BJ (cell line): ENCODE data around the gene PIGR. TPM values are rescaled to one million over a fixed set of nuclear protein-coding genes. Genes with fewer than 3 reads are reported as not detected.

ENCODE experiments used
- CTCF ChIA-PET: fragments of 350-600 bp; formaldehyde crosslinking; extraction: SDS; loops from one replicate; lab custom pipeline; 2021; ENCODE audit warnings: antibody characterized with exemption, inconsistent platforms; lab: Yijun Ruan, JAX
- POLR2A ChIA-PET: fragments of 300-600 bp; sonication (Branson Sonifier 250); formaldehyde crosslinking; extraction: SDS; loops from one replicate; lab custom pipeline; 2021; ENCODE audit warnings: antibody characterized with exemption; lab: Charles Lee
- DNase-seq: peaks from one replicate; pipeline ENCODE4 v3.0.0-alpha.2; 2011; ENCODE audit warnings: low read depth
- H3K27me3 ChIP-seq: 2 replicates; pipeline ENCODE4 v1.6.0; 2011; ENCODE audit warnings: low read length; ENCODE audit not compliant: control insufficient read depth, insufficient read depth
- H3K36me3 ChIP-seq: 2 replicates; pipeline ENCODE4 v1.5.1; 2011; ENCODE audit warnings: low read length; ENCODE audit not compliant: control insufficient read depth, insufficient read depth
- H3K4me3 ChIP-seq: 2 replicates; pipeline ENCODE4 v1.5.1; 2011; ENCODE audit warnings: low read depth, mild to moderate bottlenecking, control low read depth, low read length
- polyA plus RNA-seq: library from polyadenylated mRNA; depleted of rRNA; stranded (reverse); fragments of >200 nt; gene quantifications from 2 replicates; pipeline ENCODE4 v1.2.3, GENCODE V29; 2011
- TF ChIP-seq, protein P1 (sequence below): IDR thresholded peaks from 2 replicates; pipeline ENCODE4 v1.5.1; 2011; ENCODE audit warnings: low read depth, mild to moderate bottlenecking, control low read depth, inconsistent platforms, low read length, moderate library complexity; ENCODE audit not compliant: insufficient read depth

The PIGR gene
- polyA plus RNA-seq, 1 experiment = not detected

- Histone ChIP-seq H3K27me3 (peaks cover 9% of the 10 kb centered on the region), H3K4me3 (no peak overlapping the region), H3K36me3 (no peaks in the 10 kb centered on the region)
- ChIA-PET POLR2A (no interaction called here), CTCF (interaction anchor here (8.0 kb wide), 1 partner anchor 13 kb away, joined by 70 read pairs; no protein-coding TSS in a partner anchor)
- TF ChIP-seq, protein P1, sequence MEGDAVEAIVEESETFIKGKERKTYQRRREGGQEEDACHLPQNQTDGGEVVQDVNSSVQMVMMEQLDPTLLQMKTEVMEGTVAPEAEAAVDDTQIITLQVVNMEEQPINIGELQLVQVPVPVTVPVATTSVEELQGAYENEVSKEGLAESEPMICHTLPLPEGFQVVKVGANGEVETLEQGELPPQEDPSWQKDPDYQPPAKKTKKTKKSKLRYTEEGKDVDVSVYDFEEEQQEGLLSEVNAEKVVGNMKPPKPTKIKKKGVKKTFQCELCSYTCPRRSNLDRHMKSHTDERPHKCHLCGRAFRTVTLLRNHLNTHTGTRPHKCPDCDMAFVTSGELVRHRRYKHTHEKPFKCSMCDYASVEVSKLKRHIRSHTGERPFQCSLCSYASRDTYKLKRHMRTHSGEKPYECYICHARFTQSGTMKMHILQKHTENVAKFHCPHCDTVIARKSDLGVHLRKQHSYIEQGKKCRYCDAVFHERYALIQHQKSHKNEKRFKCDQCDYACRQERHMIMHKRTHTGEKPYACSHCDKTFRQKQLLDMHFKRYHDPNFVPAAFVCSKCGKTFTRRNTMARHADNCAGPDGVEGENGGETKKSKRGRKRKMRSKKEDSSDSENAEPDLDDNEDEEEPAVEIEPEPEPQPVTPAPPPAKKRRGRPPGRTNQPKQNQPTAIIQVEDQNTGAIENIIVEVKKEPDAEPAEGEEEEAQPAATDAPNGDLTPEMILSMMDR = no peak
- DNase-seq = no peak
Observed at GRCh38 chr1:206969090-206969489, 22.8 kb upstream of the PIGR start.

GRCh38 chr1:206967096-206967849 is 21.0 kb upstream of the PIGR start:
- CTCF ChIA-PET = interaction anchor here (8.0 kb wide), 1 partner anchor 15 kb away, joined by 70 read pairs; no protein-coding TSS in a partner anchor
- POLR2A ChIA-PET = no interaction called here
- DNase-seq = no peak
- H3K4me3 ChIP-seq = no peak overlapping the region
- TF ChIP-seq, protein P1 = no peak
- peaks cover 9% of the 10 kb centered on the region for H3K27me3 ChIP-seq
- H3K36me3 ChIP-seq = no peaks in the 10 kb centered on the region

DNA sequence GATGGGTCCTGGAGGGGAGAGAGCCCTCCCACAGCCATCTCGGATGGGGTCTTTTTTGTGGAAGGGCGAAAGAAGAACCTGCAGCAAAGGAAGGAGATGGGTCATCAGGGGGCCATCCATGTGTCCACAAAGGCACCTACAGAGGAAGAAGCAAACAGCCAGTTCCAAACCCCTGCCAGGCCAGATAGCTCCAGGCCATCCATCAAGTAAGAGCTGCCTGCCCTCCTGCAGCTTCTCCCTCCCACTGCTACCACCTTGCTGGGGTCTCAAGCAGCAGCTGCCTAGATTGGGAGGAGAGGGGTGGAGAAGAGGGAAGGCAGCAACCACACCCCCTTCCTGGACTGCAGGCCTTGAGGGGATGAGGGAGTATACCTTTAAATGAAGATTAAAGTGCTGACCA is 19.5 kb upstream of the PIGR start:
- ChIA-PET CTCF (interaction anchor here (0.6 to 1.0 kb wide), 3 partner anchors 14 to 53 kb away, joined by 3 to 7 read pairs (median 3); no protein-coding TSS in a partner anchor), POLR2A (no interaction called here)
- TF ChIP-seq, protein P1 = no peak
- no peak for DNase-seq
- H3K4me3 ChIP-seq = no peak overlapping the region
- H3K27me3 ChIP-seq = peaks cover 8% of the 10 kb centered on the region
- no peaks in the 10 kb centered on the region for H3K36me3 ChIP-seq

- ChIA-PET POLR2A (no interaction called here), CTCF (interaction anchor here (1.1 kb wide), 1 partner anchor 9 kb away, joined by 5 read pairs; no protein-coding TSS in a partner anchor)
- no peaks in the 10 kb centered on the region for H3K36me3 ChIP-seq
- DNase-seq = no peak
- peaks cover 8% of the 10 kb centered on the region for H3K27me3 ChIP-seq
- TF ChIP-seq, protein P1 = no peak
- no peak overlapping the region for H3K4me3 ChIP-seq
Observed at GRCh38 chr1:206963740-206964139, 17.5 kb upstream of the PIGR start.

GRCh38 chr1:206963119-206963712 is 16.9 kb upstream of the PIGR start:
- ChIA-PET CTCF (interaction anchor here (1.1 to 2.0 kb wide), 3 partner anchors 9 to 27 kb away, joined by 3 to 9 read pairs (median 5); no protein-coding TSS in a partner anchor), POLR2A (no interaction called here)
- no peak for DNase-seq
- Histone ChIP-seq H3K36me3 (no peaks in the 10 kb centered on the region), H3K4me3 (no peak overlapping the region), H3K27me3 (peaks cover 6% of the 10 kb centered on the region)
- TF ChIP-seq, protein P1 = no peak
